K562 (cell line): ENCODE results near the gene SLC26A1. TPM values are rescaled to one million over a fixed set of nuclear protein-coding genes. Genes with fewer than 3 reads are reported as not detected.

Experiments
- ATAC-seq: fragments of 200-7000 bp; cut with Tn5 transposase; 3 replicates; pipeline ENCODE4 v1.9.1; 2020; ENCODE audit warnings: moderate library complexity
- BruUV-seq: library from RNA; stranded (reverse); fragments of 400-500 nt; replicated peaks from 2 replicates; lab custom pipeline; 2021; lab: Mats Ljungman, UMichigan
- CTCF ChIA-PET: fragments of 300-600 bp; formaldehyde crosslinking; extraction: SDS; loops from one replicate; lab custom pipeline; 2021; ENCODE audit warnings: low intra/inter-chr PET ratio; lab: Yijun Ruan, JAX
- POLR2A ChIA-PET: fragments of 300-600, 350-650 bp; sonication (Branson Sonifier 250); formaldehyde crosslinking; extraction: SDS; loops from one replicate; lab custom pipeline; 2021; ENCODE audit warnings: antibody characterized with exemption, inconsistent platforms; lab: Yijun Ruan, JAX
- DNase-seq, 4 experiments: peaks; one replicate each; pipeline versions ENCODE4 v3.0.0 to v3.0.0-alpha.2; 2011 to 2018; ENCODE audit warnings: low spot score in 3 of 4, mixed read lengths in 3 of 4; ENCODE audit errors: extremely low read depth in 1 of 4
- FAIRE-seq: peaks from 2 replicates; lab custom pipeline; 2011; peaks lifted over from hg19 to GRCh38; lab: Jason Lieb, UNC
- H2AFZ ChIP-seq: 2 replicates; pipeline ENCODE4 v1.6.0; 2011; ENCODE audit warnings: low read depth, low read length, control low read depth, inconsistent platforms
- H3K27ac ChIP-seq: fragments of 200-600 bp; 3 replicates; pipeline ENCODE4 v1.8.0; 2011; ENCODE audit warnings: low read depth, mild to moderate bottlenecking, control low read depth, inconsistent platforms, low read length, moderate library complexity, mixed read lengths; ENCODE audit errors: extremely low read depth
- H3K27me3 ChIP-seq, 2 experiments: fragments of 300-600 bp in 1 of 2; 2 replicates in 1 of 2; 3 replicates in 1 of 2; pipeline versions ENCODE4 v1.6.0 to v1.8.0; 2011; ENCODE audit warnings: inconsistent platforms in 2 of 2, low read length in 2 of 2, mild to moderate bottlenecking in 1 of 2, mixed read lengths in 1 of 2, moderate library complexity in 1 of 2; ENCODE audit not compliant: control insufficient read depth in 2 of 2, insufficient read depth in 2 of 2
- H3K36me3 ChIP-seq: fragments of 300-600 bp; 3 replicates; pipeline ENCODE4 v1.8.0; 2011; ENCODE audit warnings: mild to moderate bottlenecking, low read length, inconsistent platforms; ENCODE audit not compliant: control insufficient read depth, insufficient read depth
- H3K4me1 ChIP-seq, 2 experiments: fragments of 200-600 bp in 1 of 2; replicated peaks in 1 of 2; 2 replicates in 1 of 2; 3 replicates in 1 of 2; pipeline versions ENCODE4 v1.5.1 to v1.8.0; 2011; ENCODE audit warnings: inconsistent platforms in 2 of 2, low read length in 2 of 2, mild to moderate bottlenecking in 1 of 2, mixed read lengths in 1 of 2, moderate library complexity in 1 of 2; ENCODE audit not compliant: control insufficient read depth in 2 of 2, insufficient read depth in 2 of 2
- H3K4me2 ChIP-seq: 2 replicates; pipeline ENCODE4 v1.6.1; 2011; ENCODE audit warnings: low read length, control low read depth, inconsistent platforms, mixed read lengths; ENCODE audit not compliant: insufficient read depth
- H3K4me3 ChIP-seq: fragments of 200-600 bp; sonication (generic), shearing (Covaris generic); 2 replicates; pipeline ENCODE4 v1.5.1; 2016; ENCODE audit warnings: control low read depth, inconsistent platforms
- H3K79me2 ChIP-seq: fragments of 200-600 bp; 3 replicates; pipeline ENCODE4 v1.8.0; 2011; ENCODE audit warnings: low read length, inconsistent platforms; ENCODE audit not compliant: control insufficient read depth, insufficient read depth
- H3K9ac ChIP-seq, 2 experiments: 2 replicates each; pipeline versions ENCODE4 v1.6.0 to v1.6.1; 2011; ENCODE audit warnings: low read depth in 2 of 2, low read length in 2 of 2, control low read depth in 1 of 2, inconsistent platforms in 1 of 2, mild to moderate bottlenecking in 1 of 2, mixed read lengths in 1 of 2; ENCODE audit not compliant: insufficient read depth in 1 of 2
- H3K9me1 ChIP-seq: one replicate; pipeline ENCODE4 v1.6.0; 2011; ENCODE audit warnings: inconsistent platforms, mild to moderate bottlenecking, low read length, moderate library complexity; ENCODE audit not compliant: control insufficient read depth, insufficient read depth
- H3K9me3 ChIP-seq: replicated peaks from 2 replicates; pipeline ENCODE4 v1.5.1; 2011; ENCODE audit warnings: low read depth, low read length, inconsistent platforms; ENCODE audit not compliant: control insufficient read depth, insufficient read depth
- H4K20me1 ChIP-seq: replicated peaks from 2 replicates; pipeline ENCODE4 v1.6.1; 2011; ENCODE audit warnings: low read length, inconsistent platforms, mixed read lengths; ENCODE audit not compliant: control insufficient read depth, insufficient read depth
- ESRRB ChIP-seq: fragments of 250-450 bp; sonication (Bioruptor Pico); IDR thresholded peaks from 2 replicates; pipeline ENCODE4 v1.5.0; 2020; ENCODE audit warnings: mild to moderate bottlenecking, moderate library complexity, borderline replicate concordance
- WGBS: fragments of 100-300 bp; shearing (Covaris generic); methylation state at CpG from one replicate; pipeline ENCODE4 v1.1.6; 2016; ENCODE audit warnings: low coverage, mixed read lengths; ENCODE audit not compliant: insufficient coverage; ENCODE audit errors: missing lambda C conversion rate; 5-methylcytosine and 5-hydroxymethylcytosine counted together
- in situ Hi-C: fragments of 300-500 bp; cut with MboI; formaldehyde crosslinking; loops from 4 replicates; pipeline ENCODE4 v1.15.0; 2018; ENCODE audit warnings: inconsistent platforms, mixed read lengths
- intact Hi-C: fragments of 100-400 bp; cut with micrococcal nuclease; formaldehyde crosslinking; loops from 2 replicates; pipeline ENCODE4 v1.14.2; 2022
- polyA plus RNA-seq, 8 experiments: library from polyadenylated mRNA; depleted of rRNA in 4 of 8; stranded (reverse) in 5 of 8; unstranded in 3 of 8; fragments of >200 nt; fragmentation: Nextera tagmentation in 2 of 8; fragmentation: Illumina TruSeq in 1 of 8; extraction: Ambion mirVana in 2 of 8; extraction: Trizol in 1 of 8; gene quantifications; 2 replicates each; pipeline versions ENCODE4 v1.2.1 to v1.2.3, GENCODE V29; 2011 to 2014; ENCODE audit warnings: inconsistent platforms in 1 of 8, missing spikeins in 1 of 8
- total RNA-seq, 7 experiments: library from RNA; depleted of rRNA in 6 of 7; stranded (reverse); fragments of >200 nt in 6 of 7; fragmentation: Illumina TruSeq in 2 of 7; extraction: Trizol in 2 of 7; gene quantifications; 2 replicates each; pipeline versions ENCODE4 v1.2.1 to v1.2.3, GENCODE V29; 2011 to 2021; ENCODE audit warnings: low replicate concordance in 1 of 7
- TF ChIP-seq, protein P1 (sequence below): sonication (generic); formaldehyde crosslinking; IDR thresholded peaks from 2 replicates; pipeline ENCODE4 v1.8.1; 2023; ENCODE audit warnings: mild to moderate bottlenecking, missing genetic modification reagents

The SLC26A1 gene
- total and polyA plus RNA-seq, 9 of the 15 experiments (the other 6 are each of a cell fraction or from before 2014, with no cell fraction given): 0.11 to 4.2 (median 0.95) TPM

DNA sequence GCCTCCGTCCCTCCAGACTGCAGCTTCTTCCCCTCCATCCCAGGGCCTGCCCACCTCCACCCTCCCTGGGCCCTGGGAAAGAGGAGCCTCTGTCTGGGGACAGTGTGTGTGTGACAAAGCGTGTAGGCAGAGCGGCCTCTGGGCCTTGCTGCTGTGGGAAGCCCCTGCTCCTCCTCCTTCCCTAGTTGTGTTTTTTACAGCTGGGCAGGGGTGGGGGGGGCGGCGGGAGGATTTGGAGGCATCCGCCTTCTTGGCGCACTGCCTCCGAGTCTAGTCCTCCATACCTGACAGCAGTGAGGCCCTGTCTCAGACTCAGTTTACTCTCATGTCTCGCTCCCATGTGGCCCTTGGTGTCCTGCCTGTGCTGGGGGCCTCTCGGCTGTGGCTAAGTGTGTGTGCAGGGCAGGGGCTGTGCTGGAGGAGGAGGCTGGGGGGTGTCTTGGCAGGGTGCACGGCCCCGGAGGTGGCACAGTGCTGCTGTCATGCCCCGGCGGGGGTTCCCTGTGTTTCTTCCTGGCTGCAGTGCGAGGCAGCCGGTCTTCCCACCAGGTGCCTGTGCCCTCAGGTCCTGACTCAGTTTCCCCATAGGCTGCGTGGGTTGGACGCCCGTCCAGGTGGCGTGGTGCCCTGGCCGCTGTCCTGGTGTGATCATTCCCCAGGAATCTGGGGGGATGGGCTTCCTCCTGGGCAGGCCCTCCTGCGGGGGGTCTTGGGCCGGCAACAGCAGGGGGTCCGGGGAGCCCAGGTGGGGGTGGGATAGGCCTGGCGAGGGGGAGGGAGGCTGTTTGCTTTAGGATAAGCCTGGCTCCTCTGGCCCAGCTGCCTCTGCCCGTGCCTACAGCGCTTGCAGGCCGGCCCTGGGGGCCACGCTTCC lies 25.2 kb upstream of the SLC26A1 start:
- intact Hi-C loops: no loop called here
- POLR2A ChIA-PET: interaction anchor here (0.6 to 2.7 kb wide), 6 partner anchors 9 to 841 kb away, joined by 3 to 7 read pairs (median 3); partner anchors contain the start of gene SLBP
- H2AFZ ChIP-seq: no peak overlapping the region
- WGBS: 84% methylated on average over 14 of the region's 29 CpGs
- ATAC-seq (no peak; the same call in 1 of the 3 replicates), DNase-seq (peak in 2 of 4 experiments; percentile 20 to 26), FAIRE-seq (no peak)
- no peak overlapping the region for H3K27ac ChIP-seq
- CTCF ChIA-PET: no interaction called here
- no peaks in the 10 kb centered on the region for H3K9me3 ChIP-seq
- H3K9me1 ChIP-seq: peaks cover 6% of the 10 kb centered on the region
- no TSS peak for BruUV-seq
- H3K4me1 ChIP-seq: peaks cover 0 to 85% of the 10 kb centered on the region in 2 experiments; a peak in 2 of 5 replicates
- peak overlapping the region in 1 of 2 experiments; percentile 74; a peak in 2 of 4 replicates for H3K9ac ChIP-seq
- H3K27me3 ChIP-seq: no peaks in the 10 kb centered on the region
- peaks cover 9% of the 10 kb centered on the region; the same call in 1 of the 3 replicates for H3K36me3 ChIP-seq
- H3K79me2 ChIP-seq: peaks cover 4% of the 10 kb centered on the region; the same call in 2 of the 3 replicates
- TF ChIP-seq ESRRB: no peak
- TF ChIP-seq, protein P1, sequence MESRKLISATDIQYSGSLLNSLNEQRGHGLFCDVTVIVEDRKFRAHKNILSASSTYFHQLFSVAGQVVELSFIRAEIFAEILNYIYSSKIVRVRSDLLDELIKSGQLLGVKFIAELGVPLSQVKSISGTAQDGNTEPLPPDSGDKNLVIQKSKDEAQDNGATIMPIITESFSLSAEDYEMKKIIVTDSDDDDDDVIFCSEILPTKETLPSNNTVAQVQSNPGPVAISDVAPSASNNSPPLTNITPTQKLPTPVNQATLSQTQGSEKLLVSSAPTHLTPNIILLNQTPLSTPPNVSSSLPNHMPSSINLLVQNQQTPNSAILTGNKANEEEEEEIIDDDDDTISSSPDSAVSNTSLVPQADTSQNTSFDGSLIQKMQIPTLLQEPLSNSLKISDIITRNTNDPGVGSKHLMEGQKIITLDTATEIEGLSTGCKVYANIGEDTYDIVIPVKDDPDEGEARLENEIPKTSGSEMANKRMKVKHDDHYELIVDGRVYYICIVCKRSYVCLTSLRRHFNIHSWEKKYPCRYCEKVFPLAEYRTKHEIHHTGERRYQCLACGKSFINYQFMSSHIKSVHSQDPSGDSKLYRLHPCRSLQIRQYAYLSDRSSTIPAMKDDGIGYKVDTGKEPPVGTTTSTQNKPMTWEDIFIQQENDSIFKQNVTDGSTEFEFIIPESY (CRISPR knock-in tag): peak; percentile 45; the same call in 1 of the 2 replicates
- TF ChIP-seq, all 486 proteins: peak for 1
- in situ Hi-C loops: no loop called here
- Histone ChIP-seq H4K20me1 (peaks cover 7% of the 10 kb centered on the region; the same call in 1 of the 2 replicates), H3K4me3 (no peak overlapping the region), H3K4me2 (no peak overlapping the region)
